Measurements from ENCODE around the gene ZNRF3. TPM values are rescaled to one million over a fixed set of nuclear protein-coding genes. Genes with fewer than 3 reads are reported as not detected.

ZNRF3 gene
- total RNA-seq, 4 donors from 2014 or later, result 6.1 to 23.2 (median 12.0) TPM

DNA sequence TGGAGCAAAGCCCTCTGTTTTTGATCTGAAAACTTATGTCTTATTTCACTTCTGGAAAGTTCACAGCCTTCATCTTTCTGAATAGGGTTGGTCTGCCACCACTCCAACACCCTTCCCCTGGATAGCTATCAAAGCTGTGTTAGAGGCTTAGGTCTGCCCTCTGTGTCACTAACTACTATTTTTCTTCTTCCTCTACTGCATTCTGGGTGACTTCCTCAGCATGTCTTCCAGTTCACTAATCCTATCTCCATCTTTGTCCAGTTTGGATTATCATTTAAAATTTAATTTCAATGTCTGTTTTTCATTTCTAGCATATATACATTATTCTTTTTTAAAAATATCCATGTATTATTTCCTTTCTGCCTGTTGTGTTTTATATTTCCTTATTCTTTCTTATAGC, 84.6 kb downstream of the ZNRF3 start:
- Histone ChIP-seq H3K9me3 (no peaks in the 10 kb centered on the region), H3K27ac (no peak overlapping the region), H3K4me1 (no peaks in the 10 kb centered on the region), H3K27me3 (no peaks in the 10 kb centered on the region), H3K4me3 (no peak overlapping the region), H3K36me3 (no peaks in the 10 kb centered on the region)
- TF ChIP-seq, protein P1, sequence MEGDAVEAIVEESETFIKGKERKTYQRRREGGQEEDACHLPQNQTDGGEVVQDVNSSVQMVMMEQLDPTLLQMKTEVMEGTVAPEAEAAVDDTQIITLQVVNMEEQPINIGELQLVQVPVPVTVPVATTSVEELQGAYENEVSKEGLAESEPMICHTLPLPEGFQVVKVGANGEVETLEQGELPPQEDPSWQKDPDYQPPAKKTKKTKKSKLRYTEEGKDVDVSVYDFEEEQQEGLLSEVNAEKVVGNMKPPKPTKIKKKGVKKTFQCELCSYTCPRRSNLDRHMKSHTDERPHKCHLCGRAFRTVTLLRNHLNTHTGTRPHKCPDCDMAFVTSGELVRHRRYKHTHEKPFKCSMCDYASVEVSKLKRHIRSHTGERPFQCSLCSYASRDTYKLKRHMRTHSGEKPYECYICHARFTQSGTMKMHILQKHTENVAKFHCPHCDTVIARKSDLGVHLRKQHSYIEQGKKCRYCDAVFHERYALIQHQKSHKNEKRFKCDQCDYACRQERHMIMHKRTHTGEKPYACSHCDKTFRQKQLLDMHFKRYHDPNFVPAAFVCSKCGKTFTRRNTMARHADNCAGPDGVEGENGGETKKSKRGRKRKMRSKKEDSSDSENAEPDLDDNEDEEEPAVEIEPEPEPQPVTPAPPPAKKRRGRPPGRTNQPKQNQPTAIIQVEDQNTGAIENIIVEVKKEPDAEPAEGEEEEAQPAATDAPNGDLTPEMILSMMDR (IDR thresholded peaks at IDR 0.05), result no peak
- TF ChIP-seq POLR2A (IDR thresholded peaks at IDR 0.05), result no peak
- intact Hi-C loops (cut with DNase I; ENCODE audit: low total_unique reads), result no loop called here
- no peak for DNase-seq

DNA sequence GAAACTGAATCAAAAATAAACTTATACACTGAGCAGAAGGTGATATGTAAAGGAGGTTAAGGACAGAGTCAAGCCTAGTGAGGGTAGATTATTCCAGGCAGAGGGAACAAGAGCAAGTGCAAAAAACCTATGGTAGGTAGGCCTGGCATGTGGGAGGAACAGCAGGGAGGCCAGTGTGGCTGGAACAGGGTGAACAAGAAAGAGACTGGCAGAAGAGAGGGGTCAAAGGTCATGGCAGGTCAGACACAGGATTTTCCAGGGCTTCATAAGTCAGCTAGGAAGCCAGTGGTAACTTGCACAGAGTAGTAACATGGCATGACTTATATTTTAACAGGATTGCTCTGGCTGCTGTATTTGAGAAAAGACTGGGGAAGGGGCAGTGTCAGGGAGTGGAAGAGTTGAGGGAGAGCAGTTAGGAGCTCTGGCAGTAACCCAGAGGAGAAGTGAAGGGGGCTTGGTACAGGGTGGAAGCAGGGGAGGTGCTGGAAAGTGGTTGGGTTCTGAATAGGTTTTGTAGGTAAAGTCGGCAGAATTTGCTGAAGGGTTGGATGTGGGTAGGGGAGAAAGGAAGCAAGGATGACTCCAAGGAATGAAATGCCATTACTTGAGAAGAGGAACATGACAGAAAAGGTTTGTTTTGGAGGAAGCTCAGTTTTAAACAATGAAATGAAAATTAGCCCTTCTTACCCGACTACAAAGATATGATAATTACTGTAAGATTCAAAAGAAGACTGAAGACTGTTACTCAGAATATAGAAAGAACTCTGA, 86.2 kb downstream of the ZNRF3 start:
- no peak overlapping the region for H3K4me3 ChIP-seq
- TF ChIP-seq POLR2A (IDR thresholded peaks at IDR 0.05), result no peak
- TF ChIP-seq, protein P1 (IDR thresholded peaks at IDR 0.05), result no peak
- intact Hi-C loops (cut with DNase I; ENCODE audit: low total_unique reads), result no loop called here
- DNase-seq, result no peak
- H3K27ac ChIP-seq, result no peak overlapping the region
- H3K27me3 ChIP-seq, result no peaks in the 10 kb centered on the region
- no peaks in the 10 kb centered on the region for H3K4me1 ChIP-seq
- no peaks in the 10 kb centered on the region for H3K9me3 ChIP-seq
- H3K36me3 ChIP-seq, result no peaks in the 10 kb centered on the region

DNA sequence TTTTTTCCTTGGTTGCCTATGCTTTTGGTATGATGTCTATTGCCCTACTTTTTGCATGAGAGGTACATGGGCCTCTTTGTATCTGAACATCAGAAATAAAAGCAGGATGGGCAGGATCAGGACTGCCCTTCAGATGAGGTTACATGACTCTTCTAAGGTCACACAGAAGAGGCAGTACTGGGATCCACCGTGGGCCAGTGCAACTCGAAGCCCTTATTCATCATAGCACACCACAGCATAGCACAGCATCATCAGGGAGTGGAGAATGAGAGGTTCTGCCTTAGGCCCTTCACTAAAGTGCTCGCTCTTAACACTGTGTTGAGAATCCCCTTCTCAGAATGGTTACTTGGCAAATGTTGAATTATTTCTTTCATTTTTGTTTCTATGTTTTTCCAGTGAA, 90.0 kb downstream of the ZNRF3 start:
- Histone ChIP-seq H3K9me3 (no peaks in the 10 kb centered on the region), H3K27me3 (no peaks in the 10 kb centered on the region), H3K36me3 (no peaks in the 10 kb centered on the region), H3K4me1 (no peaks in the 10 kb centered on the region), H3K27ac (no peak overlapping the region), H3K4me3 (no peak overlapping the region)
- TF ChIP-seq, protein P1 (IDR thresholded peaks at IDR 0.05), result no peak
- TF ChIP-seq POLR2A (IDR thresholded peaks at IDR 0.05), result no peak
- DNase-seq, result no peak
- intact Hi-C loops (cut with DNase I; ENCODE audit: low total_unique reads), result no loop called here

DNA sequence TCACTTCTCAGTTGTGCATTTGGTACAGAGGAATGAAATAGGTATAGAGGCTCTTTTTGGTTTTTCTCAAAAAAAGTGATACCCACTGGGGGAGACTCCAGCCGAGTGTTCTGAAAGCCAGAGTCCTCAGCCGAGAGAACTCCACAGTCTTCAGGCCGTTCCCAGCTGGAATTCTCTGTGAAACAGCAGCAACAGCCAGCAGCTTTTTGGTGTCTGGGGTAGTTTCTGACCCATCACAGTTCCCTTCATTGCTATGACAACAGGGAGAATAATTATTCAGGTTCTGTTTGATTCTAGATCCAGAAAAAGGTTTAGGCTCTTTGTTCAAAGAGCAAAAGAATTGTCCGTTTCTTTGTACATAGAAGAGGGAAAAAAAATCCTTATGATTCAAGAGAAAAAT, 93.7 kb downstream of the ZNRF3 start:
- intact Hi-C loops (cut with DNase I; ENCODE audit: low total_unique reads), result no loop called here
- Histone ChIP-seq H3K27ac (peak overlapping the region; percentile 55 to 61), H3K36me3 (no peaks in the 10 kb centered on the region), H3K27me3 (no peaks in the 10 kb centered on the region), H3K4me3 (no peak overlapping the region), H3K9me3 (no peaks in the 10 kb centered on the region), H3K4me1 (peaks cover 0 to 5% of the 10 kb centered on the region in 2 donors)
- no peak for DNase-seq
- TF ChIP-seq, protein P1 (IDR thresholded peaks at IDR 0.05), result no peak
- TF ChIP-seq POLR2A (IDR thresholded peaks at IDR 0.05), result no peak

DNA sequence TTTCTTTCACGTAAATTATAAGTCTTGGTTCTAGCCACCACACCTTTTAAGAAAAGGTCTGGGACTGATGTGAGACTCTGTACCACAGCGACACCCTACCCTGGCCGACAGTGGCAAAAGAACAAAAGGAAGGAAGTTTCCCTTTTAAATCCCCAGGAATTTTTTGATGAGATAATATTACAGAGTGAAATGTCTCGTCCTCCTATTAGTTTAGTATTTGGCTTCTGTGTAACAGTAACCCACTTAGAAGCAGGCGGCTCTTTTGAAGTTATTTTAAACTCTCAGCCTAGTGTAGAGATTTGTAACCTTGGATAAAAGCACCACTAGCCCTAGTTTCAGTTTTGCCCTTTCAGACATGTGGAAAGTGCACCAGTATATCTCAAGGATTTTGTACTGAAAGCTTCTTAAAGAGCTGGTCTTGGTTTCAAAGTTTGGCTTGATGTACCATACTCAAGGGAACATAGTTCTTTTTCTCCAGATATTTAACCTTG, 94.2 kb downstream of the ZNRF3 start:
- H3K9me3 ChIP-seq, result no peaks in the 10 kb centered on the region
- no peaks in the 10 kb centered on the region for H3K27me3 ChIP-seq
- no peak for TF ChIP-seq POLR2A (IDR thresholded peaks at IDR 0.05)
- TF ChIP-seq, protein P1 (IDR thresholded peaks at IDR 0.05), result peak in 2 of 4 experiments; percentile 1 to 18
- intact Hi-C loops (cut with DNase I; ENCODE audit: low total_unique reads), result no loop called here
- no peak for DNase-seq
- no peaks in the 10 kb centered on the region for H3K36me3 ChIP-seq
- H3K4me3 ChIP-seq, result peak overlapping the region in 1 of 2 donors; percentile 23
- H3K4me1 ChIP-seq, result peaks cover 0 to 5% of the 10 kb centered on the region in 2 donors
- H3K27ac ChIP-seq, result peak overlapping the region; percentile 55 to 61

Data from uterus (tissue), 4 donors.